ENCODE measurements around the gene CGRRF1.

DNA sequence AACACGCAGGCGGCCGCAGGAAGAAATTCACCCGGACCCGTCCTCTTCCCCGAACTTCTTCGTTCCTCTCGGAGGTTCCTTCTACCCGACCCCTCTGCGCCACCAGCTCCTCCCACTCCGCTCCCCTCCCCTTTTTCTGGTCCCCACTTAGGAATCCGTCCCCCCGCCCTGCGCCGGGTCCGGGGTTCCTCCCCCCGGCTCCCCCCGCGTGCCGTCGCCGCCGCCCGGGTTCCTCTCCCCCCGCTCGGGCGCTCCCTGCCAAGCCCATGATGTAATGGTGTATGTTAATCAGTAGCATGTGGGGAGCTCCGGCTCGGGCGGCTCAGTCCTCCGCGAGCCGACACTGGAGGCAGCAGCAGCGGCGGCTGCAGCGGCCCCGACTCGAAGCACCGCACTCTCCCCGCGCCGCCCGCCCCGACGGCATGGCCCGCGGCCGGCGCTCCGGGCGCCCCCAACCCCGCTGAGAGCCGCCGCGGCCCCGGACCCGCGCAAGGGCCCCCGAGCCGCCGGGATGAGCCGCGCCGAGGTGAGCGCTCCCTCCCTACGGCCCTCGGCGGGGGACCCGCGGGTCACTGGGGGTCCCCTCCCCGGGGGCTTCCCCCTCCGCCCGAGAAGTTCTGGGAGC, 56.2 kb downstream of the CGRRF1 start:
- TF ChIP-seq, protein P1, sequence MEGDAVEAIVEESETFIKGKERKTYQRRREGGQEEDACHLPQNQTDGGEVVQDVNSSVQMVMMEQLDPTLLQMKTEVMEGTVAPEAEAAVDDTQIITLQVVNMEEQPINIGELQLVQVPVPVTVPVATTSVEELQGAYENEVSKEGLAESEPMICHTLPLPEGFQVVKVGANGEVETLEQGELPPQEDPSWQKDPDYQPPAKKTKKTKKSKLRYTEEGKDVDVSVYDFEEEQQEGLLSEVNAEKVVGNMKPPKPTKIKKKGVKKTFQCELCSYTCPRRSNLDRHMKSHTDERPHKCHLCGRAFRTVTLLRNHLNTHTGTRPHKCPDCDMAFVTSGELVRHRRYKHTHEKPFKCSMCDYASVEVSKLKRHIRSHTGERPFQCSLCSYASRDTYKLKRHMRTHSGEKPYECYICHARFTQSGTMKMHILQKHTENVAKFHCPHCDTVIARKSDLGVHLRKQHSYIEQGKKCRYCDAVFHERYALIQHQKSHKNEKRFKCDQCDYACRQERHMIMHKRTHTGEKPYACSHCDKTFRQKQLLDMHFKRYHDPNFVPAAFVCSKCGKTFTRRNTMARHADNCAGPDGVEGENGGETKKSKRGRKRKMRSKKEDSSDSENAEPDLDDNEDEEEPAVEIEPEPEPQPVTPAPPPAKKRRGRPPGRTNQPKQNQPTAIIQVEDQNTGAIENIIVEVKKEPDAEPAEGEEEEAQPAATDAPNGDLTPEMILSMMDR (IDR thresholded peaks at IDR 0.05; ENCODE audit: low read length): no peak
- TF ChIP-seq EZH2 (IDR thresholded peaks at IDR 0.05; ENCODE audit: borderline replicate concordance, low read length): no peak

Measured in OCI-LY1 (cell line).